AG08395 (cell line): ENCODE measurements around the gene MAPK4.

Experiments used
- DNase-seq: peaks from one replicate; pipeline ENCODE4 v3.0.0; 2012; ENCODE audit warnings: mixed read lengths, low spot score

MAPK4 gene

DNA sequence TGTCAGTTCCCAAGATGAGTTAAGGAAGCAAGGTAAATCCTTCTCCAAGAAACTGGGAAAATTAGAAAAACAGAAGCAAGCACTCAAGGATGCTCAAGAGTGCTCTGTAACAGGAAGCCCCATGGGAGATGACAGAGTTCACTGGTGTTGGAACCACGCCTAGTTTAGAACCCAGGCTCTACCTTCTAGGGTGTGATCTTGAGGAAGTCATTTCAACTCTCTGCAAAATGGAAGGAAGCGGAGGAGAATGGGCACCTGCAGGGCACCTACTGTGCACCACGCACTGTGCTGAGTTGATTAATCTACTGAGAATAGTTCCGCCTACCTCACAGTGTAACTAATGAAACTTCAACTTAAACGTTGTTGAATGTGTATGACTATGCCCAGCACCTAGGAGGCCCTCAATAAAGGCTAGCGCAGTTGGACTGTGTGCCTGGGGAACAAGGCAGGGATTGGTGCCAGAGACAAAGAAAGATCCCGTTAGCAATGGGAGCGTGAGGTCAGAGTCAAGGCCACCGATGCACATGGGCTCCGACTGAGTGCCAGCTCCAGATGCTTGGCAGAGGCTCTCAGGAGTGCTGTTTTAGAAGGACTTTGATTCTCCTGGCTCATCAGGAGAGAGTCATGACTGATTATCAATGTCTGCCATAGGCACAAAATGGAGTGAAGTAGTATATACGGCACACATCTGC, 93.7 kb downstream of the MAPK4 start:
- DNase-seq: no peak

DNA sequence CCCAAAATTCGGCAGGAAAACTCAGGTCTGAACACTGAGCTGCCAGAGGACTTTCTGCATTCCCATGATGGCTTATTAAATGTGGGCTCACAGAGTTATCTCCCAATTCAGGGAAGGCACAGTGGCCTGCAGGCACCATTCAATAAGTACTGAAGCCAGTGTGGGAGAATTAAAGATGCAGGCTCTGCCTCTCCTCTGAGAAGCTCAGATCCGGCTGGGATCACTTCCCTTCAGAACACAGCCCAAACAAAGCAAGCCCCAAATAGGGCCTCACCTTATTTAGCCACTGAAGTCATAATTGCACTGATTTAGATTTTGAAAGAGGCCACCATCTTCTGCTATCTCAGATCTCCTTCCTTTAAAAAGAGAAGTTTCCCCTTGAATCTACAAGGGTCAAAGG, 94.3 kb downstream of the MAPK4 start:
- DNase-seq: no peak

DNA sequence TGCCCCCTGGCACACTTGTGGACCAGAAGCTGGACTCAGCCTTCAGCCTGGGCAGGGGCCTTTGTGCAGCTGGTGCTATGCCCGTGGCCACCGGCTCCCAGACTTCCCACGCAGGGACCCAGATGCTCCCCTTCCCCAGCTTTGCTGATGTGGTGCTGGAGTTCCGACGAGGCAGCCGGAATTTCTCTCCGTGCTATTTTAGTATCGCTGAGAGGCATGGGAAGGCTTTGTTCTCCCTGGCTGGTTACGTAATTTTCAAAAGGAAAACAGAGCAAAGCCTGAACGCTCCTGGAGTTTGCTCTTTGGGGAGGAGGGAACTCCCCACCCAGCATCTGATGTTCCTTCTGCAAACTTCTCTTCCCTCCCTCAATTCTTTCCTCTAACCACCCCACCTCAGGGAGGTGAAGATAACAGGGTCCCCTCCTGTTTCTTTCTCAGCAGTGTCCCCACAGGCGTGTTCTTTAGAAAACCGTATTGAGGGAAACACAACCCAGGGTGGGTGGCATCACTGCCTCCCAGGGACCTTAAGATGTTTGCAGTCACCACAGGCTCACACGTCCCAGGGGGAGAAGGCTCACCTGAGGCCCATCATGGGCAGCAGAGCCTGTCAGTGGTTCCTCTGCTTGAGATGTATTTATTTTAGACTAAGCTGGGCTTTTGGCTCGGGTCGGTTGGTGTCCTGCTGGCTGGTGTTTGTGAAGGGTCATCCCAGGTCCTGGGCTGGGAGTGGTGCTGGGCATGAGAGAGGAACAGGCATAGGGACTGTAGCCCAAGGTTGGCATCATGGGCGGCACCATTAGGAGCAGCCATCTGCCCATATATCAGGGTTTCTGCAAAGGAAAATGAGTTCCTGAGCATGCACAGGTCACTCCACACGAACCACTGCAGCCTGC, 95.0 kb downstream of the MAPK4 start:
- DNase-seq: no peak

DNA sequence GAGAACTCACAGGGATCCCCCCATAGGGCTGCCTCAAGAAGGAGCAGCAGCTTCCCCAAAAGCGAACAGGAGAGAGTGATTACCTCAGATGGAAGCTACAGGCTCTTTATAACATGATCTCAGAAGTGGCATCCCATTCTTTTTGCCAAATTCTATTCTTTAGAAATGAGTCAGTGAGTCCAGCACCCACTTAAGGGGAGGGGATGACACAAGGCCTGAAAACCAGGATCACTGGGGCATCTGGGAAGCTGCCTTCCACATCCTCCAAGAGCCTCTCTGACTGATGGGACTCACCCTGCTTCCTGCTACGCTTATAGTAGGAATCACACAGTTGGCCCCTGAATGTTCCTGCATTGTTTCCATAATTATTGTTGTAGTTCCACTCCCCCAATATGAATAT, 96.5 kb downstream of the MAPK4 start:
- no peak for DNase-seq

DNA sequence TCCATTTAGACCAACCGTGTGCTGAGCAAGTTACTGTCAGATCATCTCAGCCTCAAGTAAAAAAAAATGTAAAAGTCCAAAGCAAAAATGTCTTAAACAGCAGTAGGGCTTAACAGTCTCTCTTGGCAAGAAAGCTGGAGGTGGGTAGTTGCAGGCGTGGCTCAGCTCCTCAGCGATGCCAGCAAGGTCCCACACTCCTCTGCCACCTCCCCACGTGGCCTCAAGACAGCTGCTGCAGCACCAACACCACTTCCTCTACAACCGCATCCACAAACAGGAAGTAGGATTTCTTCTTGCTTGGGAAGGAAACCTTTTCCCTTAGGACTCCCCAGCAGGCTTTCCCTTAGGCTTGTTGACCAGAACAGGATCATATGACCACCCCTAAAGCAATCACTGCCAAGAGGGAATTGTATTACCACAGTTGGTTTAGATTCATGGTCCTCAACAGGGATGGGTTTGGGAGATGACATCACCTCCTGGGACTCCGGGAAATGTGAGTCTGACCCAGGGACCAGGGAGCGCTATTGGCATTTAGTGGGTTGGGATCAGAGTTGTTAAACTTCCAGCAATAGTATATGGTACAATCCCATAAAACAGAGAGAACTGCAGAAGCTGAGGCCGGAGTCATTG, 97.1 kb downstream of the MAPK4 start:
- DNase-seq: no peak

DNA sequence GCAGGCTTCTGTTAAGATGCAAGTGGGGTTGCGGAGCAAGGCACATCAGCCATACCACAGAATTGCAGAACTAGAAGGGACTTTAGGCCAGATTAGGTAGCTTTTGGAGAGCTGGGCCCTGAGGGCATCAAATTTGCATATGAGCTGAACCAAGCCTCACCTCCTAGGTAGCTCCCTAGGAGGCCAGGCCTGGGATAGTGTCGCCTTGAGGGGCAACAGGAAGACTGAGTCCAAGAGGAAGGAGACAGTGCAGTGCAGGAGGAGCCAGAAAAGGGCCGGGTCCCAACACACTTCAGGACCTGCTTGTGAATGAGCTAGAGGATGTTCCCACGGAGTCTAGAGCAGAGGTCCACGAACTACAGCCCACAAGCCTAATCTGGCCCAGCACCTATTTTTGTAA, 98.7 kb downstream of the MAPK4 start:
- no peak for DNase-seq

DNA sequence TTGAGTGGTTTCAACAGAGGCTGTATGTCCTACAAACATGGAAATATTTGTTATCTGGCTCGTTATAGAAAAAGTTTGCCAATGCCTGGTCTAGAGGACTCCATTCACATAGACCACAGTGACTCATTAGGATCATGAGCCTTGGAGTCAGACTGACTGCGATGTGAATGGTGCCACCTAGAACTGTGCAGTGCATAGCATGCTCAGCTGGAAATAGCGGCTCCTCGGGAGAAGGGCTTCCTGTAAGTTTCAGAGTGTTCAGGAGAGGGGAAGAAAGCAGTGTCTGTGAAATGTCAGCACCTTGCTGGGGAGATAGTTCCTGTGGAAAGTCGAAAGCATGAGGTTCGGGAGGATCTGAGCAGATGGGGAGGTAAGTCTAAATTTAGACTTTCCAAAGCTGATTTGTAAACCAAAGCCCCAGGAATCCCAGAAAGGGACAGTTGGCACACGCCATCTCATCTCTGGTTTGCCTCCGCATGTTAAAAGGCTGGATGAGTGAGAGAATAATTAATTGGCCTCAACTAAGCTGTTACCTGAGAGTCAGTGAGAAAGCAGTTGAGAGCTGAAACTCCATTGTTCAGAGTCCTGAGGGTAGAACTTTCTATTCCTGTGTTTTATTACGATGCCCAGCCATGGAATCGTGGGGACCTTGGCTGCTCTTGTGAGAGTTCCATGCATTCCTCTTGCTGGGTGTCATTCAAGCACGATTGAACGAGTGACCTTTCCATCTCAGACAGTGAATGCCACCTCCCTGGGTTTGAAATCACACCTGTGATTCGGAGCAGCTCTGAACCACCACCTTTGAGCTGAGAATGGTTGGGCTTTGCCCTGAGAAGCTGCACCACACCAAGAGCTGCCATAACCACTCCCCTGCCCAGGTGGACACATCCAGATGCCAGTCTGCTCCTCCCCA, 99.5 kb downstream of the MAPK4 start:
- no peak for DNase-seq

DNA sequence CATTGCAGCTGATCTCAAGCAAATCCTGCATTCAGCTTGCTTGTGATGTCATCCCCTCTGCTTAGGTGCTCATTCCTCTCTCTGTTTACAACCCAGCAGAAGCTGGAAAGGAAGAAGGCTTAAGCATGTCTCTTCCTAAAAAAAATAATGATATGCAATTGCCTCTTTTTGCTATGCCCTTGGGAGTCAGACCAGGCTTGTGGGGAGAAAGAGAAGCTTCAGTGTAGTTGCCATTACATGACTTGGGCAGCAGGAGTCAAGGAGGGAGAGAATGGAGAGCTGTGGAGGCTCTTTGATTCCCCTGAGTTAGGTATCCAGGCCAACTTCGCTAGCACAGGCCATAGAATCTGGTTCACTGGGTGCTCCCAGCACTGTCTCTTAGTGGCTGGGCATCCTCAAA, 101.1 kb downstream of the MAPK4 start:
- no peak for DNase-seq

DNA sequence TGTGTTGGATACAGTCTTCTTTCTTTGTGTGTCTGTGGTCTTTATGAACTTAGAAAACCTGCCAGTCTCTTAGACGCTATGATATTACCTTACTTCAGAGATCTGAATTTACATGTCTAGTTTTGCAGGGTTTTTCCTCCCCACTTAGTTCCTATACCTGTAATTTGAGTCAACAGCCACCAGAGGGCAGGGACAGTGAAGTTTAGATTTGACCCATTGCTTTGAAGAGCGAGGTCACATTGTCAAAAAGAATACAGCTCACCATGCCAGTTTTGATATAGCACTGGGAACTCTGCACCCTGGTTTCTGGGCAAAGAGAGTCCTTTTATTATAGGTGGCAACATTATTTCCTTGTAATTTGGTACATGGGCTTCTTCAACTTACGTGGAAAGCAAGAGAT, 102.3 kb downstream of the MAPK4 start:
- DNase-seq: no peak

DNA sequence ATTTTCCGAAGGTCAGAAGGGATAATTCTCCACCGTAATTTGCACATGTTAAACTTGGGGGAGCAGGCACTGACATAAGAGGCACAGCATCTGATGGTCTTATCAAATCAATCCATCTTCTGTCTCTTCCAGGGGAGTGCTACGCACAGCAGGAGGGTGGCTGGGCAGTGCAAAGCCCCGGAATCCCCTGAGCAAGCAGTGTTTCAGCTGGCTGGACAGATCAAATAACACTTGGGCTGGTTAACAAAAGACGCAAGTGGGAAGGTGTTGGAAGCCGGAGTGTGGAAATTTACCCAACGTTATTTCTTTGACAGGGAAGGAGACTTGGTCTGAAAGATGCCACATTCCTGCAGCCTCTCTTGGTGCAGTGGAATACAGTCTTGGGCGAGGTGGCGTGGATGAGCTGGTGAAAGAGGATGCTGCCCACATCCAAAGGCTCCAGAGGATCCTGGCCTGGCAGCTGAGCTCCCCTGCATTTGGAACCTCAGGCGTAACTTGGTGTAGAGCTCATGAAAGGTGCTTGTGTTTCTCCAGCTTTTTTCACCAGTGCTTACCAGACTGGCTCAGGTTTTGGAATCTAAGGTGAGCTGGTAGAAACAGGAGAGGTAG, 103.0 kb downstream of the MAPK4 start:
- DNase-seq: no peak

DNA sequence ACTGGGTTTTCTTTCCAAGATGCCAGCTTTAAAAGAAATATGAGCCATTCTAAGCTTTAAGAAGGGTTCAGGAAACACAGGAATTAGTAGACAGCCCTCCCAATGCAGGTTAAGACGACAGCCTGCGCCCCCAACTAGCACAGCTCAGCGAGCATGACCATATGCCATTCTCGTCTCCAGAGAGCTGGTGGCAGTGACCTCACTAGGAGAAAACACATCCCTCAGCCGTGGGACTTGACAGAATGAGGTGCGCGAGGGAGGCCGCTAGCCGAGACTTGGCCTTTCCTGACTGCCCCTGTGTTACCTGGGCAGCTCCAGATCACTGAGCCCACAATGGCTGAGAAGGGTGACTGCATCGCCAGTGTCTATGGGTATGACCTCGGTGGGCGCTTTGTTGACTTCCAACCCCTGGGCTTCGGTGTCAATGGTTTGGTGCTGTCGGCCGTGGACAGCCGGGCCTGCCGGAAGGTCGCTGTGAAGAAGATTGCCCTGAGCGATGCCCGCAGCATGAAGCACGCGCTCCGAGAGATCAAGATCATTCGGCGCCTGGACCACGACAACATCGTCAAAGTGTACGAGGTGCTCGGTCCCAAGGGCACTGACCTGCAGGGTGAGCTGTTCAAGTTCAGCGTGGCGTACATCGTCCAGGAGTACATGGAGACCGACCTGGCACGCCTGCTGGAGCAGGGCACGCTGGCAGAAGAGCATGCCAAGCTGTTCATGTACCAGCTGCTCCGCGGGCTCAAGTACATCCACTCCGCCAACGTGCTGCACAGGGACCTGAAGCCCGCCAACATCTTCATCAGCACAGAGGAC, 103.9 kb downstream of the MAPK4 start:
- no peak for DNase-seq

DNA sequence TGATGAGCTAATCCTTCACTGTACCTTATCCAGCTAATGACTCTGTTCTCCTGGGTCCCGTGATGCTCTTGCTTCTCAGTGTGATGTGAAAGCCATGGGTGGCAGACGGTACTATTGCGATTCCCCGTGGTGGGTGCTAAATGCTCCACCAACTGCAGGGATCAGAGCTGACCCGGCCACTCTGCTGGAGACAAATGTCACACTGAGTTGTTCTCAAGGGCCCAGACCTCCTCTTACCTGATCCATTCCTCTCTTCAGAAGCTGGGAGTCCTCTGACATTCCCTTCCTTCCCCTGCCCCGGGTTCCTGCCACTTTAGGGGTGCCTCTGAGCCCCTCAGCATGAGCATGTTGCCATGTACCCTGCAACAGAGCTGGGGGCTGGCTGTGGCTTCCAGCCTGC, 105.1 kb downstream of the MAPK4 start:
- DNase-seq: no peak

DNA sequence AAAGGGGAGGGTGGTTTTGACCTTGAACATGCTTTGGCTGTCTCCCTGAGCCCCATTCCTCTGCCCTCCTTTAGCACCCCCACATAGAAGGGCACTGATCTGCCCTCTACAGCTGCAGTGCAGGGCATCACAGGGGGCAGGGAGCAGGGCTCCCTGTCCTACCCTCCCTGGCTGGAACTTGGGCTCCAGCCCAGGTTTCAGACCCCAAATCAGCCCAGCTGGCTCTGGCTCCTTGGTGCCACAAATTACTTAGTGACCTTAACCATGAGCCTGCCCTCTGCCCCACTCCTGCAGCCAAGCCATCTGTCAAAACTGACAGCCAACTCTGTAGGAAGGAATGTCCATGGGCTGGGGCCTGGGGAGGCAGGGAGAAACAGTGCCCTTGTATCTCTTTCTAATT, 105.6 kb downstream of the MAPK4 start:
- DNase-seq: no peak

DNA sequence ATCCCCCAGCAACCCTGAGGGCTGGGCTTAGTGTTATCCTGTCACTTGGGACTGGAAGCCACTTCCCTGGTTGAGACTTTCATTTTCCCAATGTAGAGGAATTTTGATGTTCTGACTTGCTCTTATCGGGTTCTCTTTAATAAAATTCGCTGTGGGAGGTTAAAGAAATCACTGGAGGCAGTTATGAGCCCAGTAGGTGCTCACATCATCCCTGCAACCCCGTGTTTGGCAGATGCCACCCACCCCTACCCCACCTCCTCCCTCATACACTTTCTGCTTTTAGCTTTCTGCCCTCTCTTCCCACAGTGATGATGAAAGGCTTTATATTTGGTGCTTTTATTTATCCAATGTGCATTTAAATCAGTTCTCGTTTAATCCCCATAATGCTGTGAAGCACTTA, 106.6 kb downstream of the MAPK4 start:
- DNase-seq: no peak

DNA sequence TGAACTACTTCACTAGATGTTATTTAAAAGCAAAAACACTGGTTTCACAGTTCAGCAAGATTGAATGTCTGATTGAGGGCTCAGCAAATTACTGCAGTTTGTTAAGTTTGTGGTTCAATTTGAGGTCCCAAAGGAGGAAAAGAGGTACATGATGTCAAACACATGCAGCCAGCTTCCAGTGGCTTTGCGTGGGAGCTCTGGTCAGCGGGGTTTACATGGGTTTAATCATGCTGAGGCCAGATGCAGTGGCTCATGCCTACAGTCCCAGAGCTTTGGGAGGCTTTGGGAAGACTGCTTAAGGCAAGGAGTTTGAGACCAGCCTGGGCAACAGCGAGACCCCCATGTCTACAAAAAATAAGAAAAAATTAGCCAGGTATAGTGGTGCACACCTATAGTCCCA, 111.5 kb downstream of the MAPK4 start:
- no peak for DNase-seq

DNA sequence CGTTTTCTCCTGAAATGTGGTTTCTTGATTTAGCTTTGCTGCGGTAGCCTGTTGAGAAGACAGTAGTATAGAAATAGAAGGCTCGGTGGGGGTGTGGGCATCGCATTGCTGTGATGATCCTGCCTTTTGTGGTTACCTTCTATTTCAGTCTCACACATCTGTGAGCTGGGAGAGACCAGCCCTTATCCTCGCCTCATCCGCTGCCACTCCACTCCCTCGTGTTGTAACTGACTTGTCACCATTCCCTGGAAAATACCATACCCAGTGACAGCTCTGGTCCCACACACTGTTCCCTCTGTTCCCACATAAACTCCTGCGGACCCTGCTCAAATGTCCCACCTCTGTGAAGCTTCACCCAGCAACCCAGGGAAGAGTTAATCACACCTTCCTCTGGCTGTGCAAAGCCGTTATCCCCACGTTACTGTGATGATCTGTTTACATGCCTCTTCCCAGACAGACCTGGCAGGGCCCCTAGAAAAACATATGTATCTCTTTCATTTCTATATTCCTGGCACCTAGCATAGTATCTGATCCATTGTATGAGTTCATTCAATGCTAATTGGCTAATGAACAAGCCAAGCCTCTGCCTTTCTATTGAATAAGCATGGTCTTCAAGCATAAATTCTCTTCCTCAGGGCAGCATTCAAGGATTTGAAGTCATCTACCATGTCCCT, 114.6 kb downstream of the MAPK4 start:
- no peak for DNase-seq

DNA sequence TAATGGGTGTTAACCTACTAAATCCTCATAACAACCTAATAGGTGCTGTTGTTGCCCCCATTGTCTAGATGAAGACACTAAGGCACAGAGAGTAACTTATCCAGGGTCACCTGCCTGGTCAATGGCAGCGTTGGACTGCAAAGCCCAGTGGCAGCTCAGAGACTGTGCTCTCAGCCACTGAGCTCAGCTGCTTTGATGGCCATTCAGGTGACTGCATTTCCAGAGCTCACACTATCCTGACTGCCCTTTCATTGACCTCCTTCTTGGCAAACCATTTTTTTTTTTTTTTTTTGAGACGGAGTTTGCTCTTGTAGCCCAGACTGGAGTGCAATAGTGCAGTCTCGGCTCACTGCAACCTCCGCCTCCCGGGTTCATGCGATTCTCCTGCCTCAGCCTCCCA, 115.2 kb downstream of the MAPK4 start:
- no peak for DNase-seq

DNA sequence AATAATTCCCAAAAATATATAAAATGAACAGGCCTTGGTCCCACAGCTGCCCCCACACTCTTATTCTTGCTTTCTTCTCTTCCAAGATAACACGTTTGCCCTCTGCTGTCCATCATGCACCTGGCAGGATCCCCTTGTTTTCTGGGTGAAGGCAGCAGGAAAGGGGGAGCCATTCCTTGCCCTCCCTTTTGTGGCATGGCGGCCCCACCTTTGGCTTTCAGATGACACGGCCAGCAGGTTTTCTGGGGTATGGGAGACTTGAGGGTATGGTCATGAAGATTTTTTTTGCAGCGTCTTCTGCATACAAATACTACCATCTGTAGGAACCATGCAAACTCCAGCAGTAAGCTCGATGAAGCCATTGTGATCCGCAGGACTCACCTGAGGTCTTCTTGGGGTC, 118.8 kb downstream of the MAPK4 start:
- DNase-seq: no peak

DNA sequence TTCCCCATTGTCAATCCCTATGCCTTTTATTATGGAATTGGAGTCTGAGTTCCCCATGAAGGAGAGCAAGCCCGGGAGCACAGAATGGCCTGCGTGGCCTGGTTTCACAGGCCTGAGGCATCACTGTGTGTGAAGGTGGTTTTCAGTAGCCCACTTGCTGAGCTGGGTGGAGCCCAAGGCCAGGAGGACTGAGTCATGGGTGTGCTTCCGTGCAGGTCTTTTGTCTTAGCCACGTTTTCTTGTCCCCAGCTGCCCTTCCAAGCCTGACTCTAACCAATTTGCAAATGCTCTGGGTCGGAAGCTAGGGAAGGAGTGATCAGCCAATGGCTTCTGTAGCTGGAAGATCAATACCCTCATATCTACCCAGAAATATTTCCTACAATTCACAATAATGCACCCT, 119.2 kb downstream of the MAPK4 start:
- no peak for DNase-seq

DNA sequence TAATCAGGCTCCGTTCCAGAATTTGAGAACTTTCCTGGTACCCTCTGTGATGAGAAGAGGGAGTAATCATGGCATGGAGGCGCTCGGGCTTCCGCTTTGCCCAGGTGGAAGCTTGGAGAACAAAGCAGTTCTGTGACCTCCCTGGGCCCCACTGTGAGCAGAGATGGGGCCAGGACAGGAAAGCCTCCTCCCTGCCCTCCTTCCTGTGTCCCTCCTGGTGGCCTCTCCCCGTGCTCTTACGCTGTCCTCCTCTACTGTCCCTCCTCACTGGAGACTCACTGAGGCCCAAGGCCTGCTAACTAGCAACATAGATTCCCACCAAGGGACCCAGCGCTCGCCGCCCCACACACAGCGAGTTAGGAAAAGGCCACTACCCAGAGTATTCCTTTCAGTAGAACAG, 119.8 kb downstream of the MAPK4 start:
- DNase-seq: no peak
